HL-60/S4 treated with phorbol 12-myristate 13-acetate at 8.2 ng/mL for 4 days and 3 days (cell line): ENCODE data around the gene KLHL17.
"Not testable (repeated sequence)": the region's sequence is repeated elsewhere in the genome, so short reads cannot be mapped to it uniquely, and the experiment has no call there.

Experiments
- in situ Hi-C: fragments of 300-500 bp; cut with MboI; formaldehyde crosslinking; loops from 2 replicates; pipeline ENCODE4 v1.15.0; 2022; ENCODE audit warnings: low sequenced_read_pairs

The KLHL17 gene

GRCh38 chr1:935751-936231 lies 24.6 kb upstream of the KLHL17 start:
- in situ Hi-C loops, result no loop called here

GRCh38 chr1:936348-937264 lies 23.8 kb upstream of the KLHL17 start:
- in situ Hi-C loops, result no loop called here

GRCh38 chr1:937521-937920 lies 22.9 kb upstream of the KLHL17 start:
- in situ Hi-C loops, result no loop called here

GRCh38 chr1:938088-938683 lies 22.2 kb upstream of the KLHL17 start:
- in situ Hi-C loops, result no loop called here

GRCh38 chr1:938711-939489 lies 21.5 kb upstream of the KLHL17 start:
- in situ Hi-C loops, result no loop called here

- in situ Hi-C loops, result no loop called here
Measured at GRCh38 chr1:939511-940106, 20.8 kb upstream of the KLHL17 start.

- in situ Hi-C loops, result no loop called here
Measured at GRCh38 chr1:940107-941014, 20.0 kb upstream of the KLHL17 start.

GRCh38 chr1:941015-941587 lies 19.3 kb upstream of the KLHL17 start:
- in situ Hi-C loops, result no loop called here

GRCh38 chr1:941588-942383 lies 18.6 kb upstream of the KLHL17 start:
- in situ Hi-C loops, result no loop called here

GRCh38 chr1:942411-942821 lies 18.0 kb upstream of the KLHL17 start:
- in situ Hi-C loops, result no loop called here

GRCh38 chr1:942864-943533 lies 17.4 kb upstream of the KLHL17 start:
- in situ Hi-C loops, result no loop called here

GRCh38 chr1:943545-944340 lies 16.6 kb upstream of the KLHL17 start:
- in situ Hi-C loops, result no loop called here

GRCh38 chr1:944341-945325 lies 15.8 kb upstream of the KLHL17 start:
- in situ Hi-C loops, result no loop called here

GRCh38 chr1:945688-946556 lies 14.5 kb upstream of the KLHL17 start:
- in situ Hi-C loops, result no loop called here

- in situ Hi-C loops, result not testable (repeated sequence)
Measured at GRCh38 chr1:946811-947210, 13.6 kb upstream of the KLHL17 start.
